Peyer's patch (tissue), 4 donors: ENCODE data around the gene PRDX4. TPM values are rescaled to one million over a fixed set of nuclear protein-coding genes. Genes with fewer than 3 reads are reported as not detected.
A peak's percentile ranks its signal among the peaks of the same experiment; 100 is the strongest.

Experiments
- DNase-seq, 3 donors: peaks; one replicate each; pipeline ENCODE4 v3.0.0-alpha.2; 2017 to 2019
- H3K27ac ChIP-seq, 4 donors: fragments of 200-600 bp; sonication (generic); one replicate each; pipeline ENCODE4 v1.5.1; 2016 to 2019
- H3K27me3 ChIP-seq, 2 donors: fragments of 200-600 bp; sonication (generic); one replicate each; pipeline ENCODE4 v1.5.1; 2019
- H3K36me3 ChIP-seq, 3 donors: fragments of 200-600 bp; sonication (generic); one replicate each; pipeline ENCODE4 v1.5.1; 2016 to 2019
- H3K4me1 ChIP-seq, 4 donors: fragments of 200-600 bp; sonication (generic); one replicate each; pipeline ENCODE4 v1.5.1; 2016 to 2019
- H3K4me3 ChIP-seq, 4 donors: fragments of 200-600 bp; sonication (generic); 1 replicate in 3 of 4; 2 replicates in 1 of 4; pipeline ENCODE4 v1.5.1; 2016 to 2019; ENCODE audit warnings: mild to moderate bottlenecking in 1 of 4
- H3K9me3 ChIP-seq, 4 donors: fragments of 200-600 bp; sonication (generic); one replicate each; pipeline ENCODE4 v1.5.1; 2016 to 2019; ENCODE audit warnings: mild to moderate bottlenecking in 1 of 4
- POLR2A ChIP-seq, 2 donors: fragments of 450-650 bp; IDR thresholded peaks; one replicate each; pipeline ENCODE4 v1.5.1; 2017; ENCODE audit warnings: antibody characterized with exemption in 2 of 2, mild to moderate bottlenecking in 2 of 2, moderate library complexity in 2 of 2
- total RNA-seq, 4 donors: library from RNA; depleted of rRNA; stranded (reverse); fragments of >200 nt; gene quantifications; one replicate each; pipeline ENCODE4 v1.1.0, GENCODE V29; 2016
- TF ChIP-seq, protein P1 (sequence below), 6 experiments: fragments of 450-650 bp in 4 of 6; fragments of 200-600 bp in 2 of 6; sonication (generic) in 1 of 6; IDR thresholded peaks; one replicate each; pipeline ENCODE4 v1.5.1; 2017 to 2019; ENCODE audit warnings: antibody characterized with exemption in 6 of 6, mild to moderate bottlenecking in 3 of 6, moderate library complexity in 1 of 6

Gene PRDX4
- total RNA-seq: 10 to 100 TPM in 3 of 4 donors, 1 to 10 TPM in 1; 5.8 to 33.0 (median 30.8) TPM

DNA sequence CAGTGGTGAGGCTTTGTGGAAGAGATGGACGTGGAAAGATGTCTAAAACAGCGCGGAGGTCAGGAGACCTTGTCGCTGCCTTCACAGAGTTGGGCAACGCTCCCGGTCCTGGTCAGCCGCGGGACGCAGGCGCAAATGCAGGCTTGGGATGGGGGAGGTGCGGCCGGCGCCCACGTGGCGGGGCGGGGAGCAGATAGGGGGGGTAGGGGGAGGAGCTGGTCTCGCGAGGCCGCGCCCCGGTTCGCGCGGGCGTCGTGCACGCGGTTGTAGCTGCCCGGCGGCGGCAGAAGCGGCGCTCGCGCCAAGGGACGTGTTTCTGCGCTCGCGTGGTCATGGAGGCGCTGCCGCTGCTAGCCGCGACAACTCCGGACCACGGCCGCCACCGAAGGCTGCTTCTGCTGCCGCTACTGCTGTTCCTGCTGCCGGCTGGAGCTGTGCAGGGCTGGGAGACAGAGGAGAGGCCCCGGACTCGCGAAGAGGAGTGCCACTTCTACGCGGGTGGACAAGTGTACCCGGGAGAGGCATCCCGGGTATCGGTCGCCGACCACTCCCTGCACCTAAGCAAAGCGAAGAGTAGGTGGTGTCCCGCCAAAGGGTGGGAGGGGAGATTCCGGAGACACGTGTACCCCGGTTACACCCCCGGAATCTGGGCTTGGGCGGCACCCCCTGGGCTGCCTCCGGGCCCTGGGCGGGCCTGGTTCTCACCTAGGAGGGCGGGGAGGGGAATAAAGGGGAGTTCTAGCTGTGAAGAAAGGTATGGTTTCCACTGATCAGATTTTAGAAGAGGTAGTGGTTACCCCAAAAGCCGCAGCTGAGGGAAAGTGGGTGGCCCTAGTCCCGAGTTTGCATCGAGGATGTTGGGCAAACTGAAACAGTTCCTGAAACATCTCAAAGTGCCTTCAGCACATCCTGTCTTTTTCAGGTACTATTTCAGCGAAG lies at the start of gene PRDX4:
Gene PRDX4, plus strand, starts transcription at position 255 of the 939 bp plus-strand sequence. Its CDS starts 78 bp downstream, at position 333.
- Histone ChIP-seq H3K4me3 (peak within 1 kb of the TSS; percentile 49 to 80 (median 66)), H3K9me3 (no peaks in the 10 kb centered on the region)
- peak; percentile 77 to 92 (median 89) for DNase-seq

DNA sequence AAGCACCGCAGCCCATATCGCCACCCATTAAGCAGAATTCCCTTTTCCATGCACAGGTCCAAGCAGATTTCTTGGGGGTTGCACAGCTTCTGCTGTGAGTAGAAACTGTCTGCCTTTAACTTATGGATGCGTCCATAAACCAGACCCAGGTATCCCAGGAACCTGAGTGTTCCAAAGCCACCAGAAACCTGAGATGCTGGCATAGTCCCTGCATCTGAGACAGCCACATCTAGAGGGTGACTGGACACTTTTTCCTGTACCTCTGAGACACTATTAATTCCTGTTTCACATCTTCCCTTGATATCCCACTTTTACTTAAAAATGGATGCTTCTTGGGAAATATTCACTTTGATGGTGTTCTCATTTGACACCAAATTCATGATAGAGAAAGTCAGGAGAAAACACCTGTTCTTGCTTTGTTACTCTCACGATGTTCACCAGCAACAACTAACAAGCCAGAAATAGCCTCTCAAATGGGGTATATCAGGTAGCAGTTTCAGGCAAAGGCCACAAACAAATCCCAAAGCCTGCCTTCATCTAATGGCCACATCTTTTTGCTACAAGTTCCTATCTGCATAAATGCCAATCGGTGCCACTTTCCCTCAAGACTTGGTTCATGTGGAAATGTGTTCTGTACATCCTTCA lies 45.5 kb upstream of the PRDX4 start:
- no peaks in the 10 kb centered on the region for H3K4me1 ChIP-seq
- H3K27me3 ChIP-seq: no peaks in the 10 kb centered on the region
- DNase-seq: no peak
- TF ChIP-seq, protein P1, sequence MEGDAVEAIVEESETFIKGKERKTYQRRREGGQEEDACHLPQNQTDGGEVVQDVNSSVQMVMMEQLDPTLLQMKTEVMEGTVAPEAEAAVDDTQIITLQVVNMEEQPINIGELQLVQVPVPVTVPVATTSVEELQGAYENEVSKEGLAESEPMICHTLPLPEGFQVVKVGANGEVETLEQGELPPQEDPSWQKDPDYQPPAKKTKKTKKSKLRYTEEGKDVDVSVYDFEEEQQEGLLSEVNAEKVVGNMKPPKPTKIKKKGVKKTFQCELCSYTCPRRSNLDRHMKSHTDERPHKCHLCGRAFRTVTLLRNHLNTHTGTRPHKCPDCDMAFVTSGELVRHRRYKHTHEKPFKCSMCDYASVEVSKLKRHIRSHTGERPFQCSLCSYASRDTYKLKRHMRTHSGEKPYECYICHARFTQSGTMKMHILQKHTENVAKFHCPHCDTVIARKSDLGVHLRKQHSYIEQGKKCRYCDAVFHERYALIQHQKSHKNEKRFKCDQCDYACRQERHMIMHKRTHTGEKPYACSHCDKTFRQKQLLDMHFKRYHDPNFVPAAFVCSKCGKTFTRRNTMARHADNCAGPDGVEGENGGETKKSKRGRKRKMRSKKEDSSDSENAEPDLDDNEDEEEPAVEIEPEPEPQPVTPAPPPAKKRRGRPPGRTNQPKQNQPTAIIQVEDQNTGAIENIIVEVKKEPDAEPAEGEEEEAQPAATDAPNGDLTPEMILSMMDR (IDR thresholded peaks at IDR 0.05): no peak
- TF ChIP-seq POLR2A (IDR thresholded peaks at IDR 0.05): no peak
- H3K36me3 ChIP-seq: no peaks in the 10 kb centered on the region
- H3K27ac ChIP-seq: no peak overlapping the region
- H3K4me3 ChIP-seq: no peak overlapping the region
- H3K9me3 ChIP-seq: no peaks in the 10 kb centered on the region

More for the DNA sequence above, at the start of gene PRDX4:
- Histone ChIP-seq H3K4me1 (no peaks in the 10 kb centered on the region), H3K27ac (peak within 1 kb of the TSS; percentile 75 to 84 (median 81)), H3K27me3 (no peaks in the 10 kb centered on the region), H3K36me3 (no peaks in the 10 kb centered on the region)
- TF ChIP-seq POLR2A (IDR thresholded peaks at IDR 0.05): peak; percentile 37 to 39
- TF ChIP-seq, protein P1 (IDR thresholded peaks at IDR 0.05): no peak

- TF ChIP-seq, protein P1 (IDR thresholded peaks at IDR 0.05): no peak
- TF ChIP-seq POLR2A (IDR thresholded peaks at IDR 0.05): no peak
- no peaks in the 10 kb centered on the region for H3K9me3 ChIP-seq
- H3K36me3 ChIP-seq: no peaks in the 10 kb centered on the region
- H3K27ac ChIP-seq: no peak overlapping the region
- no peaks in the 10 kb centered on the region for H3K27me3 ChIP-seq
- no peak overlapping the region for H3K4me3 ChIP-seq
- H3K4me1 ChIP-seq: no peaks in the 10 kb centered on the region
- no peak for DNase-seq
Measured at GRCh38 chrX:23623797-23624196, 43.5 kb upstream of the PRDX4 start.

GRCh38 chrX:23626651-23627050 lies 40.6 kb upstream of the PRDX4 start:
- Histone ChIP-seq H3K27ac (no peak overlapping the region), H3K9me3 (no peaks in the 10 kb centered on the region), H3K4me3 (no peak overlapping the region), H3K27me3 (no peaks in the 10 kb centered on the region), H3K4me1 (no peaks in the 10 kb centered on the region), H3K36me3 (no peaks in the 10 kb centered on the region)
- TF ChIP-seq, protein P1 (IDR thresholded peaks at IDR 0.05): no peak
- TF ChIP-seq POLR2A (IDR thresholded peaks at IDR 0.05): no peak
- no peak for DNase-seq

DNA sequence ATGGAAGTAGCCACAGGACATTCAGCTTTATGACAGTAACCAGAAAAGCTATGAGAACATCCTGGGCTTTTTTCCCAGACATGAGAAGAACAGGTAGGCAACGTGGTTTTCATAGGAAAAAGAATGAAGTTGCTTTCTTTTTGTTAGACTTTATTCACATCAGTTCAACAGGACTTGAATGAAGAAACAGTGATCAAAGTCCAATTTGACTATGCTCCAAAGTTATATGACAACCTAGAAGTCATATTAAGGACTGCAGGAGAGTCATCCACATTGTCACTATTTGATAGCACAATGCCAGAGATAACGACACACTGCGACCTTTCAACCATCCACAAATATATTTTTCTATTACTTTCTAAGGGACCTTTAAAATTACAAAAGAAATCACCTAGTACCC lies 39.2 kb upstream of the PRDX4 start:
- no peaks in the 10 kb centered on the region for H3K9me3 ChIP-seq
- H3K36me3 ChIP-seq: no peaks in the 10 kb centered on the region
- DNase-seq: no peak
- no peaks in the 10 kb centered on the region for H3K4me1 ChIP-seq
- H3K27me3 ChIP-seq: no peaks in the 10 kb centered on the region
- no peak overlapping the region for H3K4me3 ChIP-seq
- no peak overlapping the region for H3K27ac ChIP-seq
- TF ChIP-seq, protein P1 (IDR thresholded peaks at IDR 0.05): no peak
- TF ChIP-seq POLR2A (IDR thresholded peaks at IDR 0.05): no peak
